GM12892 (cell line): Measurements from ENCODE around the gene SPZ1. TPM values are rescaled to one million over a fixed set of nuclear protein-coding genes. Genes with fewer than 3 reads are reported as not detected.
"Not testable (repeated sequence)": the region's sequence is repeated elsewhere in the genome, so short reads cannot be mapped to it uniquely, and the experiment has no call there.

Source experiments
- DNase-seq: peaks from one replicate; pipeline ENCODE4 v3.0.0; 2011; ENCODE audit not compliant: insufficient read length
- FAIRE-seq: peaks from 2 replicates; lab custom pipeline; 2011; peaks lifted over from hg19 to GRCh38; lab: Jason Lieb, UNC
- POLR2A ChIP-seq: IDR thresholded peaks from 2 replicates; pipeline ENCODE4 v1.6.1; 2011; ENCODE audit warnings: low read depth, low read length, control low read depth
- POLR2AphosphoS5 ChIP-seq: IDR thresholded peaks from 2 replicates; pipeline ENCODE4 v1.6.1; 2011; ENCODE audit warnings: low read depth, low read length, control low read depth
- TAF1 ChIP-seq: IDR thresholded peaks from 2 replicates; pipeline ENCODE4 v1.6.1; 2011; ENCODE audit warnings: low read depth, mild to moderate bottlenecking, control low read depth, low read length, borderline replicate concordance
- polyA plus RNA-seq: library from polyadenylated mRNA; unstranded; fragments of >200 nt; gene quantifications from one replicate; pipeline ENCODE4 v1.2.1, GENCODE V29; 2012; ENCODE audit warnings: missing spikeins, inconsistent platforms; ENCODE audit not compliant: missing spikeins

Gene SPZ1
- not detected for polyA plus RNA-seq

- DNase-seq (no peak), FAIRE-seq (no peak)
- no peak for TF ChIP-seq POLR2AphosphoS5
These were observed at the start of gene SPZ1 for GRCh38 chr5:80319702-80320101. SPZ1 (plus strand) TSS chr5:80320002; CDS start chr5:80320216, 214 bp downstream.

- FAIRE-seq, DNase-seq: not testable (repeated sequence)
These were observed 49.3 kb upstream of the SPZ1 start for GRCh38 chr5:80270543-80270942.

- FAIRE-seq (no peak), DNase-seq (no peak)
- TF ChIP-seq POLR2AphosphoS5 (no peak), TAF1 (no peak), POLR2A (no peak)
These were observed 44.5 kb upstream of the SPZ1 start for GRCh38 chr5:80275347-80275746.

GRCh38 chr5:80276186-80276585 is 43.6 kb upstream of the SPZ1 start:
- FAIRE-seq (no peak), DNase-seq (no peak)
- TF ChIP-seq TAF1 (no peak), POLR2AphosphoS5 (no peak), POLR2A (no peak)

- DNase-seq: no peak
- no peak for FAIRE-seq
- TF ChIP-seq POLR2AphosphoS5 (no peak), POLR2A (no peak), TAF1 (no peak)
These were observed 42.6 kb upstream of the SPZ1 start for GRCh38 chr5:80277191-80277590.

- no peak for DNase-seq
- no peak for FAIRE-seq
- TF ChIP-seq POLR2AphosphoS5 (no peak), TAF1 (no peak), POLR2A (no peak)
These were observed 37.7 kb upstream of the SPZ1 start for GRCh38 chr5:80282054-80282453.

GRCh38 chr5:80283360-80283759 is 36.4 kb upstream of the SPZ1 start:
- no peak for TF ChIP-seq POLR2AphosphoS5
- no peak for TF ChIP-seq TAF1
- TF ChIP-seq POLR2A: no peak
- FAIRE-seq (no peak), DNase-seq (no peak)

GRCh38 chr5:80284720-80285119 is 35.1 kb upstream of the SPZ1 start:
- DNase-seq (no peak), FAIRE-seq (no peak)

GRCh38 chr5:80288177-80288576 is 31.6 kb upstream of the SPZ1 start:
- FAIRE-seq (no peak), DNase-seq (no peak)
- no peak for TF ChIP-seq TAF1

More at GRCh38 chr5:80284720-80285119, 35.1 kb upstream of the SPZ1 start:
- no peak for TF ChIP-seq POLR2A
- TF ChIP-seq TAF1: no peak
- TF ChIP-seq POLR2AphosphoS5: no peak

- TF ChIP-seq POLR2A: no peak
- TF ChIP-seq TAF1: no peak
- TF ChIP-seq POLR2AphosphoS5: no peak
- no peak for DNase-seq
- FAIRE-seq: no peak
These were observed 30.5 kb upstream of the SPZ1 start for GRCh38 chr5:80289320-80289719.

GRCh38 chr5:80291761-80292160 is 28.0 kb upstream of the SPZ1 start:
- no peak for DNase-seq
- TF ChIP-seq TAF1: no peak
- TF ChIP-seq POLR2AphosphoS5: no peak
- no peak for TF ChIP-seq POLR2A
- FAIRE-seq: no peak

GRCh38 chr5:80296121-80296520 is 23.7 kb upstream of the SPZ1 start:
- DNase-seq: no peak
- TF ChIP-seq POLR2AphosphoS5 (no peak), POLR2A (no peak), TAF1 (no peak)
- no peak for FAIRE-seq

GRCh38 chr5:80299601-80300000 is 20.2 kb upstream of the SPZ1 start:
- DNase-seq (no peak), FAIRE-seq (no peak)
- no peak for TF ChIP-seq POLR2A
- TF ChIP-seq POLR2AphosphoS5: no peak
- no peak for TF ChIP-seq TAF1

- FAIRE-seq: no peak
- TF ChIP-seq POLR2AphosphoS5: no peak
- no peak for TF ChIP-seq TAF1
- TF ChIP-seq POLR2A: no peak
These were observed 19.7 kb upstream of the SPZ1 start for GRCh38 chr5:80300125-80300524.

GRCh38 chr5:80300796-80301195 is 19.0 kb upstream of the SPZ1 start:
- FAIRE-seq, DNase-seq: not testable (repeated sequence)

More at GRCh38 chr5:80300125-80300524, 19.7 kb upstream of the SPZ1 start:
- DNase-seq: no peak

GRCh38 chr5:80301342-80301741 is 18.5 kb upstream of the SPZ1 start:
- not testable (repeated sequence) for DNase-seq, FAIRE-seq
